Endothelial cell of umbilical vein (primary cell): ENCODE data around the gene LRRC3C.

Source experiments
- MAX ChIP-seq: IDR thresholded peaks from 2 replicates; pipeline ENCODE4 v1.6.1; 2011; ENCODE audit not compliant: insufficient read depth, insufficient read length
- MYC ChIP-seq: IDR thresholded peaks from one replicate; pipeline ENCODE4 v1.6.1; 2011; ENCODE audit warnings: mild to moderate bottlenecking, low read depth, low read length

- TF ChIP-seq MAX: no peak
- TF ChIP-seq MYC: no peak
Observed at GRCh38 chr17:39929646-39930407, 2.3 kb downstream of the LRRC3C start.
